T47D (cell line): ENCODE data around the gene C19orf12.
A peak's percentile ranks its signal among the peaks of the same experiment; 100 is the strongest.

ENCODE experiments used
- DNase-seq, 2 experiments: peaks; one replicate each; pipeline versions ENCODE4 v3.0.0 to v3.0.0-alpha.2; 2011 to 2012; ENCODE audit warnings: low read depth in 1 of 2, low spot score in 1 of 2
- JUND ChIP-seq: IDR thresholded peaks from 2 replicates; pipeline ENCODE4 v1.6.1; 2012; ENCODE audit warnings: low read depth
- in situ Hi-C: cut with HindIII; loops from 2 replicates; pipeline ENCODE4 v1.10.0; 2016; ENCODE audit warnings: low sequenced_read_pairs, low pct_unique_long_range_greater_than_20kb

Gene C19orf12

DNA sequence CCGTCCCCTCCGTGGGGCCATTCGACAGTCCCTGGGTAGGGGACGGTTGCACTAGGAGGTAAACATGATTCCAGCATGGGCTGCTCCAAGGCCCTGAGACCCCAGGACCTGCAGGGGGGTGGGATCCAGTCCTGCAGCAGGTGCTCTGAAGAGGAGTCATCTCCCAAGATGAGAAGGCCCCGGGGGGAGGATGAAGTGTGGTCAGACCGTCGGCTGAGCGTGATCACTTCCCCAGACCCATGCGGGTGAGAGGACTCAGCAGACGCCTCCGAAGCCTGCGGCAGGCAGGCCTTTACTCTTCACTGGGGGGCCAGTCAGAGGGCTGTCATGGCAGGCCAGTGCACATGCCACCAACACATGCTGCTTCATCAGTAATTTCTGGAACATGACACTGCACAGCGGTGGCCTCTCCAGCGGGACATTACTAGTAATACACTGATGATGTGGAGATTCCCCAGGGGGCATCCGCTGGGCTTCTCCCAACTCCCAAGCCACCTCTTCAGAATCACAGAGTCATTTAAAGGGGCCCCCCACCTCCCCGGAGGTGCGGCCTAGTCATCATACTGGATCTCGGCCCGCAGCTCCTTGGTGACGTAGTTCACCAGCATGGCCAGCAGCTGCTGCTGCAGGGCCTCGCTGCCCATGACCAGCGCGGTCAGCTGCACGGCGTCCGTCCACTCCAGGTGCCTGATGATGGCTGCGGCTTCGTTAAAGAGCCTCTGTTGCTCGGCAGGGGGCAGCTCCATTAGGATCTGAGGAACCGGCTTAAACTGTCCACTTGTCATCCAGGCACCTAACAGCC, 12.7 kb downstream of the C19orf12 start:
- in situ Hi-C loops, result no loop called here
- no peak for TF ChIP-seq JUND
- DNase-seq, result no peak

DNA sequence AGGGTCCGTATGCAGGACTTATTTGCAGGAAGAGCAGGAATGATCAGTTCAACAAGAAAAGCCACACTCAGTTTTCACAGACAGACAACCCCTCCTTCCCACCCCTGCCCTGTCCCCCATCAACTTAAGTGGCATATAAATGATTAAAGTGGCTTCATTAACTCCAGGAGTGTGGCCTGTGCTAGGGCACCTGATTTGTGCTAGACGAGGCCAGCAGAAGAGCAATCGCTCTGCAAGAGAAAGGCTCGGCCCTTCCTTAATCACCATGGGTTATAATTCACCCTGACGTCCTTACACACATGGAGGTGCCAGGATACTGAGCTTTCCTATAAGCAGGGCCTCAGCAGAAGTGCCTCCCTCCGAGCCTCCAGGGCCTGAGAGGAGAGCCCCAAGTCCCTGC, 14.6 kb downstream of the C19orf12 start:
- in situ Hi-C loops, result no loop called here
- no peak for DNase-seq
- no peak for TF ChIP-seq JUND

DNA sequence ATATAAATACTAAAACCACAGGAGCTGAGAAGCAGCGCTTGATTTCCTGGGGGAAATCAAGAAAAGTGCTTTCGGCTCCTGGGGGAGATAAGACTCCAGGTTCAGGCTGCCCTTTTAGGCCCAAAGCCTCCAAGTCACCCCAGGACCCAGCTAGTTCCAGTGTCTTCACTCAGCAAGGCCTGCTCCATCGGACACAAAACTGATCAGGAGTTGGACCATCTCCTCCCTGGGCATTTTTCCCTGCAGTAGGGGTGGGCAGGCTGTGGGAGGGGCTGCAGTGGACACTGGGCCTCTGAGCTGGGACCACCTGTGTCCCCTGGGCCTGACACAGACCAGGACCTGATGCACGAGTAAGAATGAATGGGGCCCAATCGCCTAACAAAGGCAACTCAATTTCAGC, 15.2 kb downstream of the C19orf12 start:
- no peak for TF ChIP-seq JUND
- in situ Hi-C loops, result no loop called here
- DNase-seq, result no peak

DNA sequence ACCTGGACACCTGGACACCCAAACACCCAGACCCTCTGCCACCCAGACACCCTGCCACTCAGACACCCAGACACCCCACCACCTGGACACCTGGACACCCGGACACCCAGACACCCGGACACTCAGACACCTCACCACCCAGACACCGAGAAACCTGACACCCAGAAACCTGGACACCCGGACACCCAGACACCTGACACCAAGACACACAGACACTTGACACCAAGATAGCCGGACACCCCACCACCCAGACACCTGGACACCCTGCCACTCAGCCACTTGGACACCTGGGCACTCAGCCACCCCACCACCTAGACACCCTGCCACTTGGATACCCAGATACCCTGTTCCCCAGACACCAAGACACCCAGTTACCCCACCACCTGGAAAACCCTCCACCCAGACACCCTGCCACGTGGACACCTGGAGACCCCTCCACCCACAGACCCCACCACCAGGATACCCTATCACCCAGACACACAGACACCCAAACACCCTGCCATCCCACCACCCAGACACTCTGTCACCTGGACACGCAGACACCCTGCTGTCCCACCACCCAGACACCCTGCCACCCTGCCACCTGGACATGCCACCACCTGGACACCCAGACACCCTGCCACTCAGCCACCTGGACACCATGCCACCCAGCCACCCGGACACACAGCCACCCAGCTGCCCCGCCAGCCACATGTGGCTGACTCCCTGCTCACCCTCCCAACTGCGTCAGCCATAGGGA, 17.4 kb downstream of the C19orf12 start:
- in situ Hi-C loops, result no loop called here
- DNase-seq, result no peak
- TF ChIP-seq JUND, result no peak

DNA sequence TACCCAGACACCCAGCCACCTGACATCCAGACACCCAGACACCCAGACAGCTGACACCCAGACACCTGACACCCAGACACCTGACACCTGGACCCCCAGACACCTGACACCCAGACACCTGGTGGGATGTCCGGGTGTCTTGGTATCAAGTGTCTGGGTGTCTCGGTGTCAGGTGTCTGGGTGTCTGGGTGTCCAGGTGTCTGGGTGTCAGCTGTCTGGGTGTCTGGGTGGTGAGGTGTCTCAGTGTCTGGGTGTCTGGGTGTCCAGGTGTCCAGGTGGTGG, 18.6 kb downstream of the C19orf12 start:
- TF ChIP-seq JUND, result no peak
- DNase-seq, result no peak
- in situ Hi-C loops, result no loop called here

DNA sequence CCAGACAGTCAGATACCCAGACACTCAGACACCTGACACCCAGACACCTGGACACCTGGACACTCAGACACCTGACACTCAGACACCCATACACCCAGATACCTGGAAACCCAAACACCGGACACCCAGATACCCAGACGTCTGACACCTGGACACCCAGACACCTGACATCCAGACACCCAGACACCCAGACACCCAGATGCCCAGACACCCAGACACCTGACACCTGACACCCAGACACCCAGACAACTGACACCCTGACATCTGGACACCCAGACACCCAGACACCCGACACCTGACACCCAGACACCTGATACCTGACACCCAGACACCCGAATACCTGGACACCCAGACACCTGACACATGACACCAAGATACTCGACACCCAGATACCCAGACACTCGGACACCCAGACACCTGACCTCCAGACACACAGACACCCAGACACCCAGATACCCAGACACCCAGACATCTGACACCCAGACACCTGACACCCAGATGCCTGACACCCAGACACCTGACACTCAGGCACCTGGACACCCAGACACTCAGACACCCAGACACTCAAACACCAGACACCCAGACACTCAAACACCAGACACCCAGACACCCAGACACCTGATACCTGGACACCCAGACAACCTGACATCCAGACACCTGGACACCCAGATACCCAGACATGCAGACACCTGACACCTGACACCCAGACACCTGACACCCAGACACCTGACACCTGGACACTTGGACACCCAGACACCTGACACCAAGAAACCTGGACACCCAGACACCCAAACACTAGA, 19.1 kb downstream of the C19orf12 start:
- TF ChIP-seq JUND, result no peak
- no peak for DNase-seq
- in situ Hi-C loops, result no loop called here

DNA sequence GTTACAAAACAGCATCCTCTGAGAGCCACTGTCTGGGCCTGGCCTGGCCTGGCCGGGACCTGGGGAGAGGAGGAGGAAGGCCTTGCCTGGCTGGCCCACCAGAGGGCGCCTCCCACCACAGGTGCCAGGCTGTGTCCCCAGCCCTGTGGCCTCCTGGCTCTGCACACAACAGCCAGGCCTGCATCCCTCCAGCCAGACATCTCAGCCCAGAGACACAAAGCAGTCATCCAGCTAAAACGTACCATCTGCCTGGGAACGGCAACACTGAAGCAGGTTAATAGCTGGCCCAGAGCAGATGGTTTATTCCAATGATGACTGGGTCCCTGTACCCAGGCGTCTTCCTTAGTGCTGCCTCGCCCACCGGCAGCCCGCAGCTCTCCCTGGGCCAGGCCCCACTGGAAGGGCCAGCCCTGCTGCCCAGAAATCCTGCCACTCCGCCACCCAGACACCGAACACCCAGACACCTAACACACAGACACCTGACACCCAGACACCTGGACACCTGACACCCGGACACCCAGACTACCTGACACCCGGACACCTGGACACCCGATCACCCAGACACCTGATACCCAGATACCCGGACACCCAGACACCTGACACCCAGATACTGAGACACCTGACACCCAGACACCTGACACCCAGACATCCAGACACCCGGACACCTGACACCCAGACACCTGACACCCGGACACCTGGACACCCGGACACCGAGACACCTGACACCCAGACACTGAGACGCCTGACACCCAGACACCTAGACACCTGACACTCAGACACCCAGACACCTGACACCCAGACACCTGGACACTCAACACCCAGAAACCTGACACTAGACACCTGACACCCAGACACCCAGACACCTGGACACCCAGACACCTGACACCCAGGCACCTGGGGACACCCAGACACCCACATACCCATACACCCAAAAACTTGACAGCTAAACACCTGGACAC, 20.1 kb downstream of the C19orf12 start:
- no peak for TF ChIP-seq JUND
- in situ Hi-C loops, result no loop called here
- DNase-seq, result peak; percentile 42 to 73

DNA sequence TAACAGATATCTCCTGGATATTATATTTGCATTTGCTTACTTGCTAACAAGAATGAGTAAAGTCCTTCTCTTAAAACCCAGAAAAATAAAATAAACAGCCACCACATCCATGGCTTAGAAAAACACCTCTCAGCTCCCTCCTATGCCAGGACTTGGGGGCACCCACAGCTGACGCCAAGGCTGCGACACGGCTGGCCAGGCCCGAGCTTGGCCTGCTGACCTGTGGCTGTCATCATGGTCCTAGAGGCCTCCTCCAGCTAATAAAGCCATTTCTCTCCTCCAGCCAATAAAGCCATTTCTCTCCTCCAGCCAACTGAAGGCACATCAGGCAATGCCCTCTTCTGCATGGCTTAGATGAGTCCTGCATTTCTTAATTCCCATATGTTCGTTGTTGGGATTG, 20.9 kb downstream of the C19orf12 start:
- DNase-seq, result no peak
- in situ Hi-C loops, result no loop called here
- no peak for TF ChIP-seq JUND

DNA sequence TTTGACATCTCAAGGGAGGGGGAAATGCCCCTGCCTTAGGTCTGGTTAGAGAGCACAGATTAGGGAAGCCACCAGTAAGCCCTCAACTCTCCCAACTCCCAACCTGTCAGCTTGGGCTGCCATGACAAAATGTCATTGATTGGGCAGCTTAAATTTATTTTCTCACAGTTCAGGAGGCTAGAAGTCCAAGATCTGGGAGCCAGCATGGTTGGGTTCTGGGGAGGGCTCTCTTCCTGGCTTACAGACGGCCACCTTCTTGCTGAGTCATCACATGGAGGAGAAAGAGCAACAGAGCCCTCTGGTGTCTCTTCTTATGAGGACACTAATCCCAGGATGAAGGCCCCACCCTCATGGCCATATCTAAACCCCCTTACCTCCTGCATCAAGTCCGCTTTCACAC, 24.2 kb downstream of the C19orf12 start:
- DNase-seq, result peak in 1 of 2 experiments; percentile 77
- no peak for TF ChIP-seq JUND
- in situ Hi-C loops, result no loop called here

DNA sequence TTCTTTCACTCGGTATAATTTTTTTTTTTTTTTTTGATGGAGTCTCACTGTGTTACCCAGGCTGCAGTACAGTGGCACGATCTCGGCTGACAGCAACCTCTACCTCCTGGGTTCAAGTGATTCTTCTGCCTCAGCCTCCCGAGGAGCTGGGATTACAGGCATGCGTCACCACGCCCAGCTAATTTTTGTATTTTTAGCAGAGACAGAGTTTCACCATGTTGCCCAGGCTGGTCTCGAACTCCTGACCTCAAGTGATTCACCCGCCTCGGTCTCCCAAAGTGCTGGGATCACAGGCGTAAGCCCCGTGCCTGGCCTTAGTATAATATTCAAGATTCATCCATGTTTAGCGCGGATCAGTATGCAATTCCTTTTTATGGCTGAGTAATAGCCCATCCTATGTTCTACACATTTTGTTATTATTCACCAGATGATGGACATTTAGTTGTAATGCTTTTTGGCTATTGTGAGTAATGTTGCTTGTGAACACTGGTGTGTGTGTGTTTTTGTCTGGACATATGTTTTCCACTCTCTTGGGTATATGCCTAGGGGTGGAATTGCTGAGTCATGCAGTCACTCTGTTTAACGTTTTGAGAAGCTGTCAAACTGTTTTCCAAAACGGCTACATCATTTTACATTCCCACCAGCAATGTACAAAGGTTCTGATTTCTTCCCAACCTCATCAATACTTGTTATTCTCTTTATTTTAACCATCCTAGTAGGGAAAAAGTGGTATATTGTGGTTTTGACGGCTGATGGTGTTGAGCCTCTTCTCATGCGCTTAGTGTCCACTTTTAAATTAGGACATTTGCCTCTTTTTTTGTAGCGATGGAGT, 26.9 kb downstream of the C19orf12 start:
- in situ Hi-C loops, result no loop called here
- no peak for TF ChIP-seq JUND
- DNase-seq, result no peak

DNA sequence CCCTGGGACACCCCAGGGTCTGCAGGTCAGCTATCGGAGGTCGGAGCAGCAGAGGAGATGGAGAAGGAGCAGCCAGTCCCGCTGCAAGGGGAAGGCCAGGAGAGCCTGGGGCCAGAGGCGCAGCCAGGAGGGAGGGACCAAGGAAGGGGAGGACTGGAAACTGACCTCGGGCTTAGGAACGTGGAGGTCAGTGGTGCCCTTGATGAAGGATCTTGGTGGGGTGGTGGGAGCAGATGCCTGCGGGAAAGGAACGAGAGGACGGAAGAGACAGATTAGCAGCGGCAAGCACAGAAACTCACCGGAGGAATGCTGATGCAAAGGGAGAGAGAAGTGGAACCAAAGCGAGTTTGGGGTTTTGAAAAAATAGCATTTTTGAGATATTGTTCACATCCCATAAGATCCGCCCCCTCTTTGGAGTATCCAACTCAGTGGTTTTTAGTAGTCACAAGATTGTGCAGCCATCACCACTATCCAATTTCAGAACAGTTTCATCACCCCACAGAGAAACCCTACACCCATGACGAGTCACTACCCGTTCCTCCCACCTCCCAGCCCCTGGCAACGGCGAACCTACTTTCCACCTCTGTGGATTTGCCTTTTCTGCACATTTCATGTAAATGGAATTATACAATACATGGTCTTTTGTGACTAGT, 27.7 kb downstream of the C19orf12 start:
- no peak for TF ChIP-seq JUND
- in situ Hi-C loops, result no loop called here
- DNase-seq, result no peak
